ENCODE data around the gene GPR101.

- TF ChIP-seq CTCF (conservative IDR thresholded peaks at IDR 0.05) (peak; percentile 35; the same call in 1 of the 2 replicates), EZH2 (IDR thresholded peaks at IDR 0.05; ENCODE audit: low read depth) (no peak)
These were observed 18.9 kb upstream of the GPR101 start for GRCh38 chrX:137052643-137053235.
